GM20000 (cell line): ENCODE results near the gene TEX44.

Source experiments
- DNase-seq: peaks from one replicate; pipeline ENCODE4 v3.0.0; 2012; ENCODE audit warnings: low spot score
- CTCF ChIP-seq: IDR thresholded peaks from 2 replicates; pipeline ENCODE4 v1.5.1; 2012; ENCODE audit warnings: mild to moderate bottlenecking, control low read depth; ENCODE audit errors: extremely low read depth, missing control alignments

TEX44 gene

GRCh38 chr2:231611273-231612108 lies 18.8 kb downstream of the TEX44 start:
- DNase-seq, result no peak
- peak; percentile 10 for TF ChIP-seq CTCF

- DNase-seq, result no peak
- no peak for TF ChIP-seq CTCF
Measured at GRCh38 chr2:231612109-231612455, 19.4 kb downstream of the TEX44 start.

GRCh38 chr2:231612456-231613330 lies 20.0 kb downstream of the TEX44 start:
- peak; percentile 92 for DNase-seq
- TF ChIP-seq CTCF, result peak; percentile 80

DNA sequence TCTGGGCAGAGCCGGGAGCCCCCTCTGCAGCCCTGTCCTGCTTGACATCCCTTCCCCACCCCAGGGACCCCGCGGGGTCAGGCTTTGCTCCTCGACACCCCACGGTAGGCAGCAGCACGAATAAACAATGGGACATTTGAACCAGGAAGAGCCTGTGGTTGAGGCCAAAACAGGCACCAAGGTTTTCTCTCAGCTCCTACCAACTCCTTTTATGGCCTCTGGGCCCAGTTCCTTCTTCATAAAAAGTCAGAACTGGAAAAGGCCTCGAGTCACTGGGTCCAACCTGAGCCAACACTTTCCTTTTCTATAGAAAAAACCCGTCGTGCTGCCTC lies 20.6 kb downstream of the TEX44 start:
- TF ChIP-seq CTCF, result no peak

DNA sequence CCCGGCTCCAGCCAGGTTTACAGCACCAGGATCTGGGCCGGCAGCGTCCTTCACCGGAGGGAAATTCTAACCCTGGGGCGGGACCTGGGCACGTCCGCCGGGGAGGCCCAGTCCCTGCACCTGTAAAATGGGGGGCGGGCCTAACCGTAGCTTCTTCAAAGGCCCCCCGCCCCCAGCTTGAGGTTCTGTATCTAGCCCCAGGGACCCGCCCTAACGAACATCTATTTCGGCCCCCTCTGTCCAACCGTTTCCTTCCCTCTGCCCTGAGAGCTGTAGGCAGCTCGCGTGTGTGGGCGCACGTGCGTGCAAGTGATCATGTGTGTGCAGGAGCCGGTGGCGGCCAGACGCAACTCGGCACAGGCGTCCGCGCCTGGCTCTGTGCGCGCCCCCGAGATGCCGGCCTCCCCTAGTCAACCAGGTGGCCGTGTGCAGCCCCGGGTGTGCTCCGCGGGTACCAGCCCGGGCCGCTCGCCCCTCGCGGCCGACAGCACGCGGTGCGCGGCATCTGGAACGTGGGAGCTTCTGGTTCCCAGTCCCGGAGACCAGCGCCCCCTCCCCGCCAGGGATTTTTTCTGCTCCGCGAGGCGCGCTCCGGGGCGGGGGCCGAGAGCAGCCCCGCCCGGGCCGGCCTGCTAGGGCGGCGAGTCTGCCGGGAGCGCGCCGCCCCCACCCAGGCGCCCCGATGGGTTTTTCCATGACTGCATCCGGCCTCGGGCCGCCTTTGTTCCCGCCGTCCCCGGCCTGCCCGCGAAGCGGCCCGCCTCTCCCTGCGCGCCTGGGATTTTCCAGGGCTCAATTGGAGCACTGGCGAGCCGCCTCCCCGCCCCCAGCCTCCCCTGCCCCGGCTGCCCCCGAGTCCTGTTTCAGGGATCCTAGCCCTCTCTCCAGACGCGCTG lies 21.2 kb downstream of the TEX44 start:
- DNase-seq, result peak; percentile 95
- no peak for TF ChIP-seq CTCF

More for the DNA sequence above, 20.6 kb downstream of the TEX44 start:
- no peak for DNase-seq

GRCh38 chr2:231614559-231615057 lies 21.9 kb downstream of the TEX44 start:
- no peak for TF ChIP-seq CTCF

More at GRCh38 chr2:231614559-231615057, 21.9 kb downstream of the TEX44 start:
- DNase-seq, result peak; percentile 66
